ENCODE measurements around the gene FAM47E. TPM values are rescaled to one million over a fixed set of nuclear protein-coding genes. Genes with fewer than 3 reads are reported as not detected.

Gene FAM47E
- total and polyA plus RNA-seq, 9 of the 15 experiments (the other 6 are each of a cell fraction or from before 2014, with no cell fraction given) = 3.7 to 15.6 (median 6.4) TPM

DNA sequence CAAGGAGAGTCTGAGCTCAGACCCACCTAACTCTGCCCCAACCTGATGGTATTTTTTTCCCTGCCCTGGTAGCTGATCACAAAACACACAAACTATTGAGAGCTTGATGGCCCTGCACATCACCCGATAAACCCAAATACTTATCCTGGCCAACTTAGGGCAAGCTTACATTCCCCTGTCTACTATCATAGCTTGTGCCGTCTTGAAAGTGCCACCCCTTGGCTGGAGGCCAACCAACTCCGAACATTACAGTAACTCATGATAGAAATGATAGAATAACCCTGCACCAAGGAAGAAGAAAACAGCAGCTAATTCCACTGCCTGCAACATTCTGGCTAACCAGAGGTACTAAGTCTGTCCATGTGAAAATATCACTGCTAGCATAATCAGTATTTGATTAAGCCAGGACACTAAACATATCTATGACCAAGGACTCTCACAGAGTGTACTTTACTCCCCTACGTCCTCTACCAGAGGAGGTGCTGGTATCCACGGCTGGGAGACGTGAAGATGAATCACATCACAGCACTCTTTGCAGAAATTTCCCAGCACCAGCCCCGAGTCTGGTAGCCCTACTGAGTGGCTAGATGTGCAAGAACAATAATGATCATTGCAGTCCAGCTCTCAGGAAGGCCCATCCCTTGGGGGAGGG is 63.9 kb downstream of the FAM47E start:
- no peak overlapping the region for H3K4me2 ChIP-seq (ENCODE audit: insufficient read depth, low read length)
- DNase-seq (ENCODE audit: extremely low read depth in 1 of 4, low spot score in 3 of 4) (no peak), ATAC-seq (no peak), FAIRE-seq (no peak)
- no peaks in the 10 kb centered on the region; the same call in 1 of the 2 replicates for H3K9me3 ChIP-seq (replicated peaks; ENCODE audit: control insufficient read depth, insufficient read depth, low read depth, low read length)
- H3K9ac ChIP-seq (ENCODE audit: insufficient read depth in 1 of 2, low read depth in 2 of 2, low read length in 2 of 2) = no peak overlapping the region
- in situ Hi-C loops (cut with MboI) = no loop called here
- ChIA-PET CTCF (ENCODE audit: low intra/inter-chr PET ratio) (no interaction called here), POLR2A (no interaction called here)
- H2AFZ ChIP-seq (ENCODE audit: low read depth, low read length) = no peak overlapping the region
- no peak overlapping the region for H3K4me3 ChIP-seq
- 66% methylated on average over 7 of the region's 7 CpGs for WGBS (ENCODE audit: insufficient coverage, low coverage, missing lambda C conversion rate)
- H3K4me1 ChIP-seq (replicated peaks in 1 of 2; ENCODE audit: control insufficient read depth in 2 of 2, insufficient read depth in 2 of 2, low read length in 2 of 2) = no peaks in the 10 kb centered on the region
- intact Hi-C loops (cut with micrococcal nuclease) = no loop called here
- no peaks in the 10 kb centered on the region for H3K27me3 ChIP-seq (ENCODE audit: control insufficient read depth in 2 of 2, insufficient read depth in 2 of 2, low read length in 2 of 2)
- H3K36me3 ChIP-seq (ENCODE audit: control insufficient read depth, insufficient read depth, low read length) = no peaks in the 10 kb centered on the region
- no peaks in the 10 kb centered on the region for H3K79me2 ChIP-seq (ENCODE audit: control insufficient read depth, insufficient read depth, low read length)
- no peaks in the 10 kb centered on the region for H4K20me1 ChIP-seq (replicated peaks; ENCODE audit: control insufficient read depth, insufficient read depth, low read length)
- H3K9me1 ChIP-seq (ENCODE audit: control insufficient read depth, insufficient read depth, low read length) = no peaks in the 10 kb centered on the region
- BruUV-seq (replicated peaks) = no TSS peak
- no peak overlapping the region for H3K27ac ChIP-seq (ENCODE audit: extremely low read depth, low read depth, low read length)
- TF ChIP-seq SMARCE1 (IDR thresholded peaks at IDR 0.05) = no peak
- no peak for TF ChIP-seq IRF2 (CRISPR knock-in tag; IDR thresholded peaks at IDR 0.05)
- no peak for TF ChIP-seq ZNF717 (CRISPR knock-in tag; IDR thresholded peaks at IDR 0.05)
- no peak for TF ChIP-seq DNMT1 (IDR thresholded peaks at IDR 0.05)
- no peak for TF ChIP-seq ZNF785 (CRISPR knock-in tag; IDR thresholded peaks at IDR 0.05)
- TF ChIP-seq RBBP5 (IDR thresholded peaks at IDR 0.05; ENCODE audit: borderline replicate concordance, insufficient read depth, low read length, poor library complexity, severe bottlenecking) = no peak
- no peak for TF ChIP-seq TAF1 (IDR thresholded peaks at IDR 0.05; ENCODE audit: control insufficient read depth, extremely low read depth, insufficient read depth, low read length, severe bottlenecking)
- TF ChIP-seq TARDBP (IDR thresholded peaks at IDR 0.05) = no peak
- no peak for TF ChIP-seq ZKSCAN8 (CRISPR knock-in tag; IDR thresholded peaks at IDR 0.05)
- TF ChIP-seq, protein P1, sequence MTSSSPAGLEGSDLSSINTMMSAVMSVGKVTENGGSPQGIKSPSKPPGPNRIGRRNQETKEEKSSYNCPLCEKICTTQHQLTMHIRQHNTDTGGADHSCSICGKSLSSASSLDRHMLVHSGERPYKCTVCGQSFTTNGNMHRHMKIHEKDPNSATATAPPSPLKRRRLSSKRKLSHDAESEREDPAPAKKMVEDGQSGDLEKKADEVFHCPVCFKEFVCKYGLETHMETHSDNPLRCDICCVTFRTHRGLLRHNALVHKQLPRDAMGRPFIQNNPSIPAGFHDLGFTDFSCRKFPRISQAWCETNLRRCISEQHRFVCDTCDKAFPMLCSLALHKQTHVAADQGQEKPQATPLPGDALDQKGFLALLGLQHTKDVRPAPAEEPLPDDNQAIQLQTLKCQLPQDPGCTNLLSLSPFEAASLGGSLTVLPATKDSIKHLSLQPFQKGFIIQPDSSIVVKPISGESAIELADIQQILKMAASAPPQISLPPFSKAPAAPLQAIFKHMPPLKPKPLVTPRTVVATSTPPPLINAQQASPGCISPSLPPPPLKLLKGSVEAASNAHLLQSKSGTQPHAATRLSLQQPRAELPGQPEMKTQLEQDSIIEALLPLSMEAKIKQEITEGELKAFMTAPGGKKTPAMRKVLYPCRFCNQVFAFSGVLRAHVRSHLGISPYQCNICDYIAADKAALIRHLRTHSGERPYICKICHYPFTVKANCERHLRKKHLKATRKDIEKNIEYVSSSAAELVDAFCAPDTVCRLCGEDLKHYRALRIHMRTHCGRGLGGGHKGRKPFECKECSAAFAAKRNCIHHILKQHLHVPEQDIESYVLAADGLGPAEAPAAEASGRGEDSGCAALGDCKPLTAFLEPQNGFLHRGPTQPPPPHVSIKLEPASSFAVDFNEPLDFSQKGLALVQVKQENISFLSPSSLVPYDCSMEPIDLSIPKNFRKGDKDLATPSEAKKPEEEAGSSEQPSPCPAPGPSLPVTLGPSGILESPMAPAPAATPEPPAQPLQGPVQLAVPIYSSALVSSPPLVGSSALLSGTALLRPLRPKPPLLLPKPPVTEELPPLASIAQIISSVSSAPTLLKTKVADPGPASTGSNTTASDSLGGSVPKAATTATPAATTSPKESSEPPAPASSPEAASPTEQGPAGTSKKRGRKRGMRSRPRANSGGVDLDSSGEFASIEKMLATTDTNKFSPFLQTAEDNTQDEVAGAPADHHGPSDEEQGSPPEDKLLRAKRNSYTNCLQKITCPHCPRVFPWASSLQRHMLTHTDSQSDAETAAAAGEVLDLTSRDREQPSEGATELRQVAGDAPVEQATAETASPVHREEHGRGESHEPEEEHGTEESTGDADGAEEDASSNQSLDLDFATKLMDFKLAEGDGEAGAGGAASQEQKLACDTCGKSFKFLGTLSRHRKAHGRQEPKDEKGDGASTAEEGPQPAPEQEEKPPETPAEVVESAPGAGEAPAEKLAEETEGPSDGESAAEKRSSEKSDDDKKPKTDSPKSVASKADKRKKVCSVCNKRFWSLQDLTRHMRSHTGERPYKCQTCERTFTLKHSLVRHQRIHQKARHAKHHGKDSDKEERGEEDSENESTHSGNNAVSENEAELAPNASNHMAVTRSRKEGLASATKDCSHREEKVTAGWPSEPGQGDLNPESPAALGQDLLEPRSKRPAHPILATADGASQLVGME (CRISPR knock-in tag; IDR thresholded peaks at IDR 0.05) = no peak
- TF ChIP-seq, protein P2, sequence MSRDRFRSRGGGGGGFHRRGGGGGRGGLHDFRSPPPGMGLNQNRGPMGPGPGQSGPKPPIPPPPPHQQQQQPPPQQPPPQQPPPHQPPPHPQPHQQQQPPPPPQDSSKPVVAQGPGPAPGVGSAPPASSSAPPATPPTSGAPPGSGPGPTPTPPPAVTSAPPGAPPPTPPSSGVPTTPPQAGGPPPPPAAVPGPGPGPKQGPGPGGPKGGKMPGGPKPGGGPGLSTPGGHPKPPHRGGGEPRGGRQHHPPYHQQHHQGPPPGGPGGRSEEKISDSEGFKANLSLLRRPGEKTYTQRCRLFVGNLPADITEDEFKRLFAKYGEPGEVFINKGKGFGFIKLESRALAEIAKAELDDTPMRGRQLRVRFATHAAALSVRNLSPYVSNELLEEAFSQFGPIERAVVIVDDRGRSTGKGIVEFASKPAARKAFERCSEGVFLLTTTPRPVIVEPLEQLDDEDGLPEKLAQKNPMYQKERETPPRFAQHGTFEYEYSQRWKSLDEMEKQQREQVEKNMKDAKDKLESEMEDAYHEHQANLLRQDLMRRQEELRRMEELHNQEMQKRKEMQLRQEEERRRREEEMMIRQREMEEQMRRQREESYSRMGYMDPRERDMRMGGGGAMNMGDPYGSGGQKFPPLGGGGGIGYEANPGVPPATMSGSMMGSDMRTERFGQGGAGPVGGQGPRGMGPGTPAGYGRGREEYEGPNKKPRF (IDR thresholded peaks at IDR 0.05; ENCODE audit: low read depth, low read length) = no peak
- TF ChIP-seq RBM14 (IDR thresholded peaks at IDR 0.05; ENCODE audit: borderline replicate concordance, insufficient read depth, low read depth, low read length) = no peak
- TF ChIP-seq, protein P3, sequence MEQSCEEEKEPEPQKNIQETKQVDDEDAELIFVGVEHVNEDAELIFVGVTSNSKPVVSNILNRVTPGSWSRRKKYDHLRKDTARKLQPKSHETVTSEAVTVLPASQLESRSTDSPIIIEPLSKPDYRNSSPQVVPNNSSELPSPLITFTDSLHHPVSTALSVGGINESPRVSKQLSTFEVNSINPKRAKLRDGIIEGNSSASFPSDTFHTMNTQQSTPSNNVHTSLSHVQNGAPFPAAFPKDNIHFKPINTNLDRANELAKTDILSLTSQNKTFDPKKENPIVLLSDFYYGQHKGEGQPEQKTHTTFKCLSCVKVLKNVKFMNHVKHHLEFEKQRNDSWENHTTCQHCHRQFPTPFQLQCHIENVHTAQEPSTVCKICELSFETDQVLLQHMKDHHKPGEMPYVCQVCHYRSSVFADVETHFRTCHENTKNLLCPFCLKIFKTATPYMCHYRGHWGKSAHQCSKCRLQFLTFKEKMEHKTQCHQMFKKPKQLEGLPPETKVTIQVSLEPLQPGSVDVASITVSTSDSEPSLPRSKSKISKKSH (CRISPR knock-in tag; IDR thresholded peaks at IDR 0.05) = no peak
- no peak for TF ChIP-seq ZNF239 (CRISPR knock-in tag; IDR thresholded peaks at IDR 0.05)
